C4-2B (cell line): Measurements from ENCODE around the gene LIF.

ENCODE experiments used
- H3K27ac ChIP-seq: fragments of 450-650 bp; 2 replicates; pipeline ENCODE4 v1.5.1; 2017
- ZFX ChIP-seq: fragments of 450-650 bp; IDR thresholded peaks from 2 replicates; pipeline ENCODE4 v1.6.1; 2017
- TF ChIP-seq, protein P1 (sequence below): fragments of 450-650 bp; conservative IDR thresholded peaks from 2 replicates; pipeline ENCODE4 v1.5.1; 2017; ENCODE audit warnings: mild to moderate bottlenecking

Gene LIF

DNA sequence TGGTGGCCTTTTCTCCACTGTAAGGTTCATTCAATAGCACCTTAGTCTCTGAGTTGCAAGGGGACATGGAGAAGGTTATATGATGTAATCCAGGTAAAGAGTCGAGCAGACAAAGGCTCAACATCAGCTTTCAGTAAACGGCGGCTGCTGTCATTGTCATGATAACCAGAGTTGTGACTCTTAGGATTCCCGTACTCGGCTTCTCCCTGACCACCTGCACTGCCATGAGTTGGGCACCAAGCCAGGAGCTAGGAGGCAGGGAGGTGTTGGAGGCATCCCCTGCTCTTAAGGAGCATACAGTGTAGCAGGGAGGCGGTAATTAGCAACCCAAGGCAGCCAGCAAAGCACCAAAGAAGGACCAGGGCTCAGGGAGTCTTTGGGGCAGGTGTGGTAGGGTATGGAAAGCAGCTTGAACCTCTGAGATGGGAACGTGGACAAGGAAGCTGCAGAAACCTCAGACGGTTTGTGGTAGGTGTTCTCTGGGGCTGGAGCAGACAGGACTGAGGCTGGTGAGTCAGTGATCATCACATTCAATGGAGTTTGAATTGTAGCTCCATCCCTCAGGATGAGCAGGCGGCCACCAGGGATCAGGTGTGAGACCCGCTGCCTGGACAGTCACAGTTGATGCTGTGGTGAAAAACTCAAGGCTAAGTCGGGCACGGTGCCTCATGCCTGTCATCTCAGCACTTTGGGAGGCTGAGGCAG, 31.7 kb downstream of the LIF start:
- no peak overlapping the region for H3K27ac ChIP-seq
- TF ChIP-seq ZFX: no peak

DNA sequence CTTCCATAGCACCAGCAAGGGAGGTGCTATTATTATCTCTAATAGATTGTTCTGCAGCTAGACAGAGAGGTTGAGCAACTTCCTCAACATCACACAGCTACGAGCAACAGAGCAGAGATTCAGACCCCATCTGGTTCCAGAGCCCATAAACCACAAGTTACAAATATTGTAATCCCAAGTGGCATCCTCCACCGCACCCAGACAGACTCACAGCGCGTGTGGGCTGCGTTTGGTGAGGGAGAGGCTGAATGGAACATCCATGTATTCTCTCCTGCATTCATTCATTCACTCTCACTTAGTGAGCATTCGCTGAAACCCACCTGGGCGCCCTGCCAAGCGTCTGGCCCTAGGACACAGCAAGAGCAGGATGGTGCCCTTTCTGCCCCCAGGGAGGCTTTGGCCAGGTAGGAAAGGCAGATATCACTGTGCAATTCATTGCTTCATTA, 33.5 kb downstream of the LIF start:
- H3K27ac ChIP-seq: peak overlapping the region; percentile 66
- no peak for TF ChIP-seq ZFX

DNA sequence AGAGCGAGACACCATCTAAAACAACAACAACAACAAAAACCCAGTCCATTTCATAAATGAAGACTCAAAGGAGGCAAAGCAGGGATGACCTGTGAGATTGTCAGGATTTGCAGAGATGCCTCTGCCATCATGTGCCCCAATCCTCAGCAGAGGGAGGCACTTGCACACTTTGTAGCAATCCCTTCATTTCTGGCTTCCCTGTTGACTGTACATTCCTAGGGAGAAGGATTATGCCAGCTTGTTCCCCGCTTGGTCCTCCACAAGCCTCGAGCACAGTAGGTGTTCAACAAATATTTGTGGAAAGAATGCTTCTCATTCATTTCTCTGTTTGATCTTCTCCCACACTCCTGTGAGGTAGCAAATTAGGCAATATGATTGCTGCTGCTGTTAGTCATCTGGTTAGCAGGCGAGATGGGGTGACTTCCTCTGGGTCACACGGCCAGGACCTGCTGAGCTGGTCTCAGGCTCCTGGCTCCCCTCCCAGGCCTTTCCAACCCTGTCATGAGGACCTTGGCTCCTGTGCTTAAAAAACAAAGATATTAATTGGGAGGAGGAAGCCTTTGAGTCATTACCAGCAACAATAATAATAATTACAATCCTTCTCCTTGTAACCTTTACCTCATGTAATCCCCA, 34.1 kb downstream of the LIF start:
- TF ChIP-seq ZFX: no peak
- TF ChIP-seq, protein P1, sequence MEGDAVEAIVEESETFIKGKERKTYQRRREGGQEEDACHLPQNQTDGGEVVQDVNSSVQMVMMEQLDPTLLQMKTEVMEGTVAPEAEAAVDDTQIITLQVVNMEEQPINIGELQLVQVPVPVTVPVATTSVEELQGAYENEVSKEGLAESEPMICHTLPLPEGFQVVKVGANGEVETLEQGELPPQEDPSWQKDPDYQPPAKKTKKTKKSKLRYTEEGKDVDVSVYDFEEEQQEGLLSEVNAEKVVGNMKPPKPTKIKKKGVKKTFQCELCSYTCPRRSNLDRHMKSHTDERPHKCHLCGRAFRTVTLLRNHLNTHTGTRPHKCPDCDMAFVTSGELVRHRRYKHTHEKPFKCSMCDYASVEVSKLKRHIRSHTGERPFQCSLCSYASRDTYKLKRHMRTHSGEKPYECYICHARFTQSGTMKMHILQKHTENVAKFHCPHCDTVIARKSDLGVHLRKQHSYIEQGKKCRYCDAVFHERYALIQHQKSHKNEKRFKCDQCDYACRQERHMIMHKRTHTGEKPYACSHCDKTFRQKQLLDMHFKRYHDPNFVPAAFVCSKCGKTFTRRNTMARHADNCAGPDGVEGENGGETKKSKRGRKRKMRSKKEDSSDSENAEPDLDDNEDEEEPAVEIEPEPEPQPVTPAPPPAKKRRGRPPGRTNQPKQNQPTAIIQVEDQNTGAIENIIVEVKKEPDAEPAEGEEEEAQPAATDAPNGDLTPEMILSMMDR: no peak
- H3K27ac ChIP-seq: peak overlapping the region; percentile 66

DNA sequence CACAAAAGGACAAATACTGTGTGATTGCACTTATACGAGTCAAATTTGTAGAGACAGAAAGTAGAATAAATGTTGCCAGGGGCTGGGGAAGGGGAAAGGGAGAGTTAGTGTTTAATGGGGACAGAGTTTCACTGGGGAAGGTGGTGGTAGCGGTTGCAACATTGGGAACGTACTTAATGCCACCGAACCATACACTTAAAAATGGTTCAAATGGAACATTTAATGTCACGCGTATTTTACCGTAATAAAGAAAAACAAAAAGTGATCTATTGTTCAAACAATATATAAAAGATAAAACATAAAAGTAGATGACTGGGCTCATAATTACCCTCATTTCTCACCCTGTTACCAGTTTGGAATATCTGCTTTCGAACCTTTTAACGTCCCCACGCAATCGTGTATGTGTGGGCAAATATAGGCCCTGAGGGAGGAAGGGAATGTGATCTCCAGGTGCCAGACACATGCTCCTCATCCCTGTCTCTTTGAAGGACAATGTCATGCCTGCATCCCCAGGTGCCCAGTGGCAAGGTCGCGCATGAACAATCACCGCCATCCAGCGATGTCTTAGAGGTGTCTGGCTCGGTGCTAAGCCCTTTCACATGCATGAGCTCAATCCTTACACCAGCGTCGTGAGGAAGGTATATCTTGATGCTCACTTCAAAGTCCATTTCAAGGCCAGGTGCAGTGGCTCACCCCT, 35.3 kb downstream of the LIF start:
- H3K27ac ChIP-seq: peak overlapping the region; percentile 66

DNA sequence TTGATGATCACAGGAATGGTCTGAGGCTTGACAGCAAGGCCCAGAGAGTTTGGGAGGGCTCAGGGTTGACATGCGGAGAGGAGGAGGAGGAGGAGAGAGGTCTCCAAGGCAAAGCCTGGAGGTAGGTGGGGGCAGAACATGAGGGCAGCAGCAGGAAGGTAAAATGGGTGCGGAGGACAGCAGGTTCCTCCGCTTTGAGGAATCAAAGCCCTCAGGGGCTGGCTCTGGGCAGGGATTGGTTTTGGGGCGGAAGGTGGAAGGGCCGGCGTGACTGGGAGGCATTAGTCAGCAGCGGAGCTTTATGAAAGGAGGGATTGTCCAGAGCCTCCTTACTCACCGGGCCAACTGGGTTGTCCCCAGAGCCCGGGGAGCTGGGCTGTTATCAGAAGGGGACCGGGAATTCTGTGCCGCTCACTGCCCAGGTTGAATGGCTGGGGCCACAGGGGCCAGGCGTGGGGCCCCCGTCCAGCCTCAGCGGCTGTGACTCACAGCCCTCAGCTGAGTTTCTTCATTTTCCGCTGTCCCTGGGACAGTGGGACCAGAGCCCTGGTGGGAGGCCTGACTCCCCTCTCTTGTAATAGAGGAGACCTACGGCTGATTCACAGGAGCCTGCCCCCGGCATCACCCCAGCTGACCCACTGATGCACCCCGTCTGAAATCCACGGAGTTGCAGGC, 36.2 kb downstream of the LIF start:
- no peak for TF ChIP-seq ZFX
- TF ChIP-seq, protein P1: no peak
- no peak overlapping the region for H3K27ac ChIP-seq

More for the DNA sequence above, 35.3 kb downstream of the LIF start:
- TF ChIP-seq, protein P1: no peak
- no peak for TF ChIP-seq ZFX

DNA sequence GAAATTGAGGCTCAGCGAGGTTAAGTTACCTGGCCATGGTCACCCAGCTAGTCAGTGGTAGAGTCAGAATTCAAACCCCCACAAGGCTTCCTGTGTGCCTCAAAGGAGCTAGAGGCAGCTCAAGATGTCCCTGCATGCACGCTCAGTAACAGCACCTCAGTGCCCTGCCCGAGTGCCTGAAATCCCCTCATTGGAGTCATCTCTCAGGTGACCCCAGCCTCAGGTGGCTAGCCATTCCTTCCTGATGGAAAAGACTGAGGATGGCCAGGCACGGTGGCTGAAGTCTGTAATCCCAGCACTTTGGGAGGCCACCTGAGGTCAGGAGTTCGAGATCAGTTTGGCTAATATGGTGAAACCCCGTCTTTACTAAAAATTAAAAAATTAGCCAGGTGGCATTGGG, 36.9 kb downstream of the LIF start:
- H3K27ac ChIP-seq: no peak overlapping the region

DNA sequence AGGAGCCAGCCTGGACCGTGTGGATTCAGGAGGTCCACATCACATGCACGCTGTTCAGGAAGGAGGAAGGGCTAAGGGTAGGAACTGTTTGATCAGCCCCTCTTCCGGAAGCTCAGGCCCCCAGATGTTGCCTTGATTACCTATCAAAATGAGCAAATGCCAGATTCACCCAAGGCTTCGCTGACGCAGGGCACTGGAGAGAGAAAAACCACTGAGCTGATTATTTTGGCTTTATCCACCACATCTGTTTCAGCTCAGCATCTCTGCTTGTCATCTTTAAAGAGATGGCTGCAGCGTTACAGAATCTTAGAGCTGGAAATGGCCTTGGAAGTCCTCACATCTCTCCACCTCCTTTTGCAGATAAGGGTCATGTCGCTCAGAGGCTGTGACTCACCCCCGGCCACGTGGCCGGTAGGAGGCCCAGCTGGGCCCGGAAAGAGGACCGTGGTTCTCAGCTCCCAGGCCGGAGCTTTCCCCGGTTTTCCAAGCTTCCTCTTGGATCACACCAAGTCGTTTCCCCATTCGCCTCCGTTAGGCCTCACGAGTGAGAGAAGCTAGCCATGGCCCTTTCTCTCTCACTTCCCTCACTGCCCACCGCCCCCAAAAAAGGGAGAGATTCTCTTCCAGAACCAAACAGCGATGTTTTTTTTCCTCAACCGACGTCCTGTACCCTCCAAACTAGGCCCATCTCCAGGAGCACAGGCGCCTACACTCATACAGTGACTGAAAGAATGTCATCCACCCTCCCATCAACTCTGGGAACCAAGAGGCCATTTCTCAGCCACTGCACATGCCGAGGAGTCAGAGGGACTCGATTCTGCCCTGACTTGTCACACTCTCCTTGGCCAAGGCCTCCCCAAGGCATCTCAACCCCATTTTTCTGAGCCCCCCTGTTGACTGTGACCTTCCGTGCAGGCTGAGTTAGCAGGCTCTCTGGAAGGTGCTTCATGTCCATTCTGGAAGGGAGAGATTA, 37.6 kb downstream of the LIF start:
- TF ChIP-seq, protein P1: no peak
- no peak for TF ChIP-seq ZFX
- H3K27ac ChIP-seq: no peak overlapping the region

More for the DNA sequence above, 36.9 kb downstream of the LIF start:
- TF ChIP-seq, protein P1: no peak
- TF ChIP-seq ZFX: no peak
